ENCODE data around the gene THUMPD3. TPM values are rescaled to one million over a fixed set of nuclear protein-coding genes. Genes with fewer than 3 reads are reported as not detected.
A peak's percentile ranks its signal among the peaks of the same experiment; 100 is the strongest.

Gene THUMPD3
- total and polyA plus RNA-seq, 9 of the 15 experiments (the other 6 are each of a cell fraction or from before 2014, with no cell fraction given), result 58.3 to 132 (median 113) TPM

- TF ChIP-seq SAFB (IDR thresholded peaks at IDR 0.05; ENCODE audit: borderline replicate concordance, low read depth, low read length) (no peak), ZNF408 (CRISPR knock-in tag; IDR thresholded peaks at IDR 0.05; ENCODE audit: low read depth) (no peak), TFAP4 (CRISPR knock-in tag; IDR thresholded peaks at IDR 0.05; ENCODE audit: borderline replicate concordance) (peak; percentile 82), CREM (IDR thresholded peaks at IDR 0.05; ENCODE audit: low read depth) (peak; percentile 39; the same call in 1 of the 2 replicates), NBN (IDR thresholded peaks at IDR 0.05; ENCODE audit: low read depth) (peak; percentile 66), ZNF644 (tag; IDR thresholded peaks at IDR 0.05; ENCODE audit: low read depth) (0 out of 2 replicates have a peak, but pooled peaks have one; percentile 15), SMAD4 (CRISPR knock-in tag; conservative IDR thresholded peaks at IDR 0.05) (0 out of 2 replicates have a peak, but pooled peaks have one; percentile 29), POLR2AphosphoS5 (IDR thresholded peaks at IDR 0.05; ENCODE audit: control insufficient read depth, insufficient read depth, low read depth, low read length) (peak; percentile 29; the same call in 1 of the 2 replicates), SMARCA4 (IDR thresholded peaks at IDR 0.05) (0 out of 2 replicates have a peak, but pooled peaks have one; percentile 14), NFIC (IDR thresholded peaks at IDR 0.05) (0 out of 2 replicates have a peak, but pooled peaks have one; percentile 11), ZNF79 (CRISPR knock-in tag; IDR thresholded peaks at IDR 0.05; ENCODE audit: low read depth) (no peak), ZNF583 (CRISPR knock-in tag; IDR thresholded peaks at IDR 0.05) (peak; percentile 20; the same call in 1 of the 2 replicates), HDAC2 (IDR thresholded peaks at IDR 0.05) (0 out of 2 replicates have a peak, but pooled peaks have one; percentile 22), KDM4B (IDR thresholded peaks at IDR 0.05; ENCODE audit: borderline replicate concordance in 2 of 2, low read depth in 1 of 2) (no peak), KLF13 (tag; IDR thresholded peaks at IDR 0.05; ENCODE audit: borderline replicate concordance, low read depth) (no peak), ZNF384 (IDR thresholded peaks at IDR 0.05; ENCODE audit: low read depth, low read length) (peak; percentile 99), LARP7 (IDR thresholded peaks at IDR 0.05) (peak; percentile 44; the same call in 1 of the 2 replicates), RFX1 (IDR thresholded peaks at IDR 0.05) (peak; percentile 75), COPS2 (conservative IDR thresholded peaks at IDR 0.05) (no peak)
- TF ChIP-seq, protein P1, sequence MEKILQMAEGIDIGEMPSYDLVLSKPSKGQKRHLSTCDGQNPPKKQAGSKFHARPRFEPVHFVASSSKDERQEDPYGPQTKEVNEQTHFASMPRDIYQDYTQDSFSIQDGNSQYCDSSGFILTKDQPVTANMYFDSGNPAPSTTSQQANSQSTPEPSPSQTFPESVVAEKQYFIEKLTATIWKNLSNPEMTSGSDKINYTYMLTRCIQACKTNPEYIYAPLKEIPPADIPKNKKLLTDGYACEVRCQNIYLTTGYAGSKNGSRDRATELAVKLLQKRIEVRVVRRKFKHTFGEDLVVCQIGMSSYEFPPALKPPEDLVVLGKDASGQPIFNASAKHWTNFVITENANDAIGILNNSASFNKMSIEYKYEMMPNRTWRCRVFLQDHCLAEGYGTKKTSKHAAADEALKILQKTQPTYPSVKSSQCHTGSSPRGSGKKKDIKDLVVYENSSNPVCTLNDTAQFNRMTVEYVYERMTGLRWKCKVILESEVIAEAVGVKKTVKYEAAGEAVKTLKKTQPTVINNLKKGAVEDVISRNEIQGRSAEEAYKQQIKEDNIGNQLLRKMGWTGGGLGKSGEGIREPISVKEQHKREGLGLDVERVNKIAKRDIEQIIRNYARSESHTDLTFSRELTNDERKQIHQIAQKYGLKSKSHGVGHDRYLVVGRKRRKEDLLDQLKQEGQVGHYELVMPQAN (IDR thresholded peaks at IDR 0.05; ENCODE audit: borderline replicate concordance), result peak; percentile 26; the same call in 1 of the 2 replicates
- TF ChIP-seq, protein P2, sequence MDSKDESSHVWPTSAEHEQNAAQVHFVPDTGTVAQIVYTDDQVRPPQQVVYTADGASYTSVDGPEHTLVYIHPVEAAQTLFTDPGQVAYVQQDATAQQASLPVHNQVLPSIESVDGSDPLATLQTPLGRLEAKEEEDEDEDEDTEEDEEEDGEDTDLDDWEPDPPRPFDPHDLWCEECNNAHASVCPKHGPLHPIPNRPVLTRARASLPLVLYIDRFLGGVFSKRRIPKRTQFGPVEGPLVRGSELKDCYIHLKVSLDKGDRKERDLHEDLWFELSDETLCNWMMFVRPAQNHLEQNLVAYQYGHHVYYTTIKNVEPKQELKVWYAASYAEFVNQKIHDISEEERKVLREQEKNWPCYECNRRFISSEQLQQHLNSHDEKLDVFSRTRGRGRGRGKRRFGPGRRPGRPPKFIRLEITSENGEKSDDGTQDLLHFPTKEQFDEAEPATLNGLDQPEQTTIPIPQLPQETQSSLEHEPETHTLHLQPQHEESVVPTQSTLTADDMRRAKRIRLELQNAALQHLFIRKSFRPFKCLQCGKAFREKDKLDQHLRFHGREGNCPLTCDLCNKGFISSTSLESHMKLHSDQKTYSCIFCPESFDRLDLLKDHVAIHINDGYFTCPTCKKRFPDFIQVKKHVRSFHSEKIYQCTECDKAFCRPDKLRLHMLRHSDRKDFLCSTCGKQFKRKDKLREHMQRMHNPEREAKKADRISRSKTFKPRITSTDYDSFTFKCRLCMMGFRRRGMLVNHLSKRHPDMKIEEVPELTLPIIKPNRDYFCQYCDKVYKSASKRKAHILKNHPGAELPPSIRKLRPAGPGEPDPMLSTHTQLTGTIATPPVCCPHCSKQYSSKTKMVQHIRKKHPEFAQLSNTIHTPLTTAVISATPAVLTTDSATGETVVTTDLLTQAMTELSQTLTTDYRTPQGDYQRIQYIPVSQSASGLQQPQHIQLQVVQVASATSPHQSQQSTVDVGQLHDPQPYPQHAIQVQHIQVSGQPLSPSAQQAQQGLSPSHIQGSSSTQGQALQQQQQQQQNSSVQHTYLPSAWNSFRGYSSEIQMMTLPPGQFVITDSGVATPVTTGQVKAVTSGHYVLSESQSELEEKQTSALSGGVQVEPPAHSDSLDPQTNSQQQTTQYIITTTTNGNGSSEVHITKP (IDR thresholded peaks at IDR 0.05; ENCODE audit: partially characterized antibody), result peak; percentile 78
- TF ChIP-seq, protein P3, sequence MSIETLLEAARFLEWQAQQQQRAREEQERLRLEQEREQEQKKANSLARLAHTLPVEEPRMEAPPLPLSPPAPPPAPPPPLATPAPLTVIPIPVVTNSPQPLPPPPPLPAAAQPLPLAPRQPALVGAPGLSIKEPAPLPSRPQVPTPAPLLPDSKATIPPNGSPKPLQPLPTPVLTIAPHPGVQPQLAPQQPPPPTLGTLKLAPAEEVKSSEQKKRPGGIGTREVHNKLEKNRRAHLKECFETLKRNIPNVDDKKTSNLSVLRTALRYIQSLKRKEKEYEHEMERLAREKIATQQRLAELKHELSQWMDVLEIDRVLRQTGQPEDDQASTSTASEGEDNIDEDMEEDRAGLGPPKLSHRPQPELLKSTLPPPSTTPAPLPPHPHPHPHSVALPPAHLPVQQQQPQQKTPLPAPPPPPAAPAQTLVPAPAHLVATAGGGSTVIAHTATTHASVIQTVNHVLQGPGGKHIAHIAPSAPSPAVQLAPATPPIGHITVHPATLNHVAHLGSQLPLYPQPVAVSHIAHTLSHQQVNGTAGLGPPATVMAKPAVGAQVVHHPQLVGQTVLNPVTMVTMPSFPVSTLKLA (conservative IDR thresholded peaks at IDR 0.05), result peak in 1 of 2 experiments; percentile 44; a peak in 1 of 4 replicates
These were observed 36.9 kb downstream of the THUMPD3 start (continued) for GRCh38 chr3:9399746-9400145.
